OCI-LY3 (cell line): Measurements from ENCODE around the gene RERE.

ENCODE experiments used
- CTCF ChIP-seq: fragments of 200-600, 300-600 bp; sonication (generic); IDR thresholded peaks from 2 replicates; pipeline ENCODE4 v1.5.1; 2014; ENCODE audit warnings: antibody characterized with exemption, low read length, low read depth
- EZH2phosphoT487 ChIP-seq: fragments of 200-600 bp; shearing (Covaris generic); IDR thresholded peaks from 2 replicates; pipeline ENCODE4 v1.6.1; 2018; ENCODE audit warnings: antibody characterized with exemption, mixed run types, low read depth

DNA sequence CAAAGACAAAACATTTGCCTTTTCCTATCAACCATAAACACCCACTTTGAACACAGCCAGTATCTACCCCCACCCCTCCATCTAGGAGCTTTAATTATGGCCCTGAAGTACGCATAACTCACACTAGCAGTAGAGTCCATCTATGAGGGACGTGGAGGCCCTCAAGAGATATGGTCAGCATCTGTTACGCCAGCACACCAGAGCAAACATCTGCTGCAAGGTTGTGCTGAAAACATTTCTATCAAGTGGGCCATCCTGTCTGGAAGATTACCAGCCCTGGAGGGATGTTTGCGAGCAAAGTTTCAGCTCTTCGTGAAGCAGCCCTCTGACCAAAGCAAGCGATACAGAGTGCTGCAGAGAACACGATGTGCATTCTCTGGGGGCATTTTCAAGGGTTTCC, 424.9 kb downstream of the RERE start:
- TF ChIP-seq CTCF: no peak
- no peak for TF ChIP-seq EZH2phosphoT487
